Inflammatory macrophage treated with lipopolysaccharide for 1 hour (primary cell): ENCODE data around the gene OR4C16.

ENCODE experiments used
- DNase-seq, 2 donors: peaks; one replicate each; pipeline ENCODE4 v3.0.0-alpha.2; 2020 to 2022

Gene OR4C16

GRCh38 chr11:55571828-55572227, at the start of gene OR4C16:
TSS of gene OR4C16 (plus strand) at chr11:55572128. CDS start at chr11:55572128, 0 bp downstream.
- no peak for DNase-seq

GRCh38 chr11:55554169-55554568, 17.8 kb upstream of the OR4C16 start, which contains the start of gene OR4C15:
TSS of gene OR4C15 (plus strand) at chr11:55554469. CDS start at chr11:55554469, 0 bp downstream.
- DNase-seq: no peak

- no peak for DNase-seq
Observed at GRCh38 chr11:55572548-55572947, 620 bp downstream of the OR4C16 start.

- DNase-seq: no peak
Observed at GRCh38 chr11:55607545-55607944, 35.6 kb downstream of the OR4C16 start, which contains the start of gene OR4C11. TSS of gene OR4C11 (minus strand) at chr11:55607645. CDS start at chr11:55604373, 3,272 bp downstream.
